ENCODE data around the gene CPNE9. TPM values are rescaled to one million over a fixed set of nuclear protein-coding genes. Genes with fewer than 3 reads are reported as not detected.

Gene CPNE9
- total and polyA plus RNA-seq, 2 of the 13 experiments (the other 11 are each of a cell fraction or from before 2014, with no cell fraction given): 0.20 TPM; not detected in 1

GRCh38 chr3:9749645-9750555 lies 46.3 kb downstream of the CPNE9 start, which contains the start of gene OGG1 (continued):
- TF ChIP-seq HOXA5 (CRISPR knock-in tag; IDR thresholded peaks at IDR 0.05) (peak; percentile 29; the same call in 1 of the 2 replicates), YEATS4 (CRISPR knock-in tag; IDR thresholded peaks at IDR 0.05; ENCODE audit: borderline replicate concordance) (peak; percentile 86; the same call in 1 of the 2 replicates), AKAP8 (CRISPR knock-in tag; IDR thresholded peaks at IDR 0.05) (no peak), NRL (CRISPR knock-in tag; IDR thresholded peaks at IDR 0.05; ENCODE audit: borderline replicate concordance) (no peak), FOSL2 (CRISPR knock-in tag; IDR thresholded peaks at IDR 0.05) (0 out of 2 replicates have a peak, but pooled peaks have one; percentile 4), NAIF1 (CRISPR knock-in tag; IDR thresholded peaks at IDR 0.05; ENCODE audit: borderline replicate concordance) (no peak), ZNF781 (CRISPR knock-in tag; IDR thresholded peaks at IDR 0.05; ENCODE audit: borderline replicate concordance, not compliant biosample characterization) (no peak), SMAD3 (CRISPR knock-in tag; IDR thresholded peaks at IDR 0.05) (no peak), NR1H2 (CRISPR knock-in tag; IDR thresholded peaks at IDR 0.05; ENCODE audit: borderline replicate concordance, low read depth) (no peak), CTCF (CRISPR knock-in tag; IDR thresholded peaks at IDR 0.05) (peak; percentile 33), ZFX (CRISPR knock-in tag; IDR thresholded peaks at IDR 0.05; ENCODE audit: low read depth) (peak; percentile 88), TBL1XR1 (IDR thresholded peaks at IDR 0.05; ENCODE audit: borderline replicate concordance, low read length, partially characterized antibody) (no peak), TERF1 (CRISPR knock-in tag; IDR thresholded peaks at IDR 0.05) (no peak), NR2F6 (IDR thresholded peaks at IDR 0.05) (no peak), NR2F6 (CRISPR knock-in tag; IDR thresholded peaks at IDR 0.05) (no peak; the same call in 1 of the 2 replicates), CCAR2 (optimal IDR thresholded peaks at IDR 0.05; ENCODE audit: low read depth, low read length) (no peak), NONO (IDR thresholded peaks at IDR 0.05) (no peak), NONO (CRISPR knock-in tag; conservative IDR thresholded peaks at IDR 0.05) (peak; percentile 37; the same call in 1 of the 2 replicates), ZBTB4 (CRISPR knock-in tag; IDR thresholded peaks at IDR 0.05; ENCODE audit: borderline replicate concordance) (no peak), ZNF451 (CRISPR knock-in tag; IDR thresholded peaks at IDR 0.05) (peak; percentile 45; the same call in 1 of the 2 replicates), CBX1 (IDR thresholded peaks at IDR 0.05; ENCODE audit: low read depth) (no peak), RBM22 (optimal IDR thresholded peaks at IDR 0.05; ENCODE audit: low read length) (no peak), ZNF335 (CRISPR knock-in tag; IDR thresholded peaks at IDR 0.05) (no peak), U2AF1 (optimal IDR thresholded peaks at IDR 0.05; ENCODE audit: low read depth, low read length) (no peak)

Measured in HepG2 (cell line).